ENCODE results near the gene WFIKKN1.
A peak's percentile ranks its signal among the peaks of the same experiment; 100 is the strongest.

WFIKKN1 gene

GRCh38 chr16:585351-585750 is 45.4 kb upstream of the WFIKKN1 start:
- H3K4me3 ChIP-seq (ENCODE audit: low read depth, low read length), result no peak overlapping the region
- DNase-seq, result no peak
- H3K27me3 ChIP-seq, result no peaks in the 10 kb centered on the region
- peaks cover 2% of the 10 kb centered on the region; the same call in 1 of the 2 replicates for H3K36me3 ChIP-seq
- H3K9me3 ChIP-seq, result no peaks in the 10 kb centered on the region
- peaks cover 9% of the 10 kb centered on the region for H3K4me1 ChIP-seq
- TF ChIP-seq CTCF (IDR thresholded peaks at IDR 0.05; ENCODE audit: low read depth, low read length), result no peak

DNA sequence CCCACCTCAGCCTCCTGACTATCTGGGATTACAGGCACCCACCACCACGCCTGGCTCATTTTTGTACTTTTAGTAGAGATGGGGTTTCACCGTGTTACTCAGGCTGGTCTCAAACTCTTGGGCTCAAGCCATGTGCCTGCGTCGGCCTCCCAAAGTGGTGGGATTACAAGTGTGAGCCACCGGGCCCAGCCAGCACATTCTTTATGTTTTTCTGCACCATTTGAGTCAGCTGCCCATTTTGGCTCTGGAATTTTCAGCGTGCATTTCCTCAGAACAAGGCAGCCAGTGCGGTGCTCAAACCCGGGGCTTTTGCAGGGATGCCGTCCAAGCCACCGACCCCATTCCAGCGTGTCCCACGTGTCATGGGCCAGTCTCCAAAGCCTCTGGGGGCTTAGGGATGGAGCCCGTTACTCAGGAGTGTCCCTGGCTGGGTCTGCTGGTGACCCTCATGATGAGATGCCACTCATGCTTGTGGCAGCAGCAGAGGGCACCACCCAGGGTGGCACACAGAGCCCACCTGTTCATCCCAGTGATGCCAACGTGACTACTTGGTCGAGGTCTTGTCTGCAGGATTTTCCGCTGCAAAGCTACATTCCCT is 44.6 kb upstream of the WFIKKN1 start:
- H3K27me3 ChIP-seq, result no peaks in the 10 kb centered on the region
- no peak for DNase-seq
- TF ChIP-seq CTCF (IDR thresholded peaks at IDR 0.05; ENCODE audit: low read depth, low read length), result no peak

DNA sequence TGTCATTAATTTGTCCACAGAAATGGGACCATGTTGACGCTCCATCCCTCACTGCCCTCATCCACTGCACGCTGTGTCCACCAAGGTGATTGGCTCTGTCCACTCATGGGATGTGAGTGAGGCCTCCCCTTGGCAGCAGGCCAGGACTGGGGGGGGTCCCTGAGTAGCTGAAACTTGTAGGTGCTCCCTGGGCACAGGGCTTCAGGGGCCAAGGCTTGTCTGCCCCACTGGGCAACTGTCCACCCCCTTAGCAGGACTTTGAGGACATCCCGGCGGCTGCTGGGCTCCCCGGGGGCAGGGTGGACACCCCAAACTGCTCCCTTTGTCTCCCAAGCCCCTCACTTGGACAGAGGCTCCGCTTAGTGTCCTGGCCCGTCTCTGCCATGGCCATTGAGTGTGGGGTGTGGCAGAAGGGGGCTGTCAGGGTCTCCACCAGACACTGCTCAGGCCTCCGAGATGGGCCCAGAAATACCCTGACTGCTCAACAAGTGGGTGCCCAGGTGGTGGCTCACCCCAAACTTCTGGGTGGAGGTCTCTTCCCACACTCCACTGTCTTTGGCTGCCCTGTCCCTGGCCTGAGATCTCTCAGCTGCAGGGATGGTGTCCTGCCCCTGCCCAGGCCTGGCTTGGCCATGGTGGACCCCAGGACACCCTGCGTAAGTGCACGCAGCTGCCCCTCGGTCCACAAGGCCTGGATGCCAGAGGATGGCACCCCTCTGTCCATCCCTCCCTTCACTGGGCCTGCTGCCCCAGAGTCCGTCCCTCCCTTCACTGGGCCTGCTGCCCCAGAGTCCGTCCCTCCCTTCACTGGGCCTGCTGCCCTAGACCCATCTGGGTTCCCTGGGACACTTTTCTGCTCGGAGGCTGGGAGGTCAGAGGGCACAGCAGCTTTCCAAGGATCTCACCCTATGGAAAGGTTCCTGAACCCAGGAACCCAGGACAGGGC is 43.9 kb upstream of the WFIKKN1 start:
- no peak for TF ChIP-seq CTCF (IDR thresholded peaks at IDR 0.05; ENCODE audit: low read depth, low read length)
- Histone ChIP-seq H3K4me1 (peaks cover 9% of the 10 kb centered on the region), H3K9me3 (no peaks in the 10 kb centered on the region), H3K4me3 (ENCODE audit: low read depth, low read length) (no peak overlapping the region), H3K36me3 (no peaks in the 10 kb centered on the region), H3K27me3 (no peaks in the 10 kb centered on the region)
- no peak for DNase-seq

More for the DNA sequence above, 44.6 kb upstream of the WFIKKN1 start:
- Histone ChIP-seq H3K4me3 (ENCODE audit: low read depth, low read length) (no peak overlapping the region), H3K4me1 (peaks cover 9% of the 10 kb centered on the region), H3K36me3 (no peaks in the 10 kb centered on the region), H3K9me3 (no peaks in the 10 kb centered on the region)

- Histone ChIP-seq H3K36me3 (no peaks in the 10 kb centered on the region), H3K27me3 (no peaks in the 10 kb centered on the region), H3K4me1 (peaks cover 7% of the 10 kb centered on the region), H3K9me3 (no peaks in the 10 kb centered on the region), H3K4me3 (ENCODE audit: low read depth, low read length) (peak overlapping the region; percentile 89)
- peak; percentile 62 for DNase-seq
- no peak for TF ChIP-seq CTCF (IDR thresholded peaks at IDR 0.05; ENCODE audit: low read depth, low read length)
Observed at GRCh38 chr16:588639-588888, 42.2 kb upstream of the WFIKKN1 start.

DNA sequence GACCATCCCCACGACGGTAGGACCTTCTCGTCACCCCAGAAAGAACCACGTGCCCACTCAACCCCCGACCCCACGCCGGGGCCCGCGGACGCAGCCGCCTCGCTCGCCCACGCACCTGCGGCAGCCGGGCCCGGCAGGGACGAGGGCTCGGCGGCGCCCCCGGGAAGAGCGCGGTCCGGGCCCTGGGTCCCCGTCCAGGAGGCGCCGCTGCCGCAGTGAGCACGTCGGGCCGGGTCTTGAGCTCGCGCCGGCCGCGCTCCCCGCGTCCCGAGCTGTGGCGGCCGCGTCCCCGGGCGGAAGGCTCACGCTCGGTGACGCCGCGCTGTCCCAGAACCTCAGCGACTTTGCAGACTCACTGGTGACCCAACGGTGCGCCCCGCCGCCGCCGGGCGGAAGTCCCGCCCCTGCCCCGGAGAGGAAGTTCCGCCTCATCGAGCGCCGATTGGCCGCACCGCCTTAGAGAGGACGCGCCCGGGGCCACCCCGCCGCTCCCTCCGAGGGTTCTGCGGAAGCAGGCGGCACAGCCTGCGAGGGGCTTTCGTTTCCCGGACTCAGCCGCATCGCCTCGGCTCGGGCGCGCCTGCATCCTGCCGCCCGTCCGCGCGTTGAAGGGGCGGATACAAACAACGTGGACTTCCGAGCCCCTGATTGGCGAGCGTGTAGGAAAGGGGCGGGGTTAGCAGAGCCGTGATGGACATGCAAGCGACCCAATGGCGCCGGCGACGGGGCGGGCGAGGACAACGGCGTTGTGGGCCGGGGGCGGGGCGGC is 41.7 kb upstream of the WFIKKN1 start:
- H3K9me3 ChIP-seq, result no peaks in the 10 kb centered on the region
- H3K4me3 ChIP-seq (ENCODE audit: low read depth, low read length), result peak overlapping the region; percentile 89
- peak; percentile 97 for DNase-seq
- H3K36me3 ChIP-seq, result no peaks in the 10 kb centered on the region
- H3K4me1 ChIP-seq, result peaks cover 5% of the 10 kb centered on the region
- no peak for TF ChIP-seq CTCF (IDR thresholded peaks at IDR 0.05; ENCODE audit: low read depth, low read length)
- H3K27me3 ChIP-seq, result no peaks in the 10 kb centered on the region

Measured in BE2C (cell line).